Fibroblast of skin of right quadriceps (primary cell): Measurements from ENCODE around the gene TLN1.

Source experiments
- DNase-seq: peaks from one replicate; pipeline ENCODE4 v3.0.0-alpha.2; 2013

TLN1 gene

GRCh38 chr9:35660966-35661415, 71.0 kb downstream of the TLN1 start:
- peak; percentile 52 for DNase-seq

- peak; percentile 46 for DNase-seq
These were observed 72.7 kb downstream of the TLN1 start for GRCh38 chr9:35659340-35659739.

GRCh38 chr9:35658968-35659220, 73.1 kb downstream of the TLN1 start:
- peak; percentile 51 for DNase-seq

- peak; percentile 83 for DNase-seq
These were observed 73.6 kb downstream of the TLN1 start, which contains the start of gene CCDC107 for GRCh38 chr9:35658137-35658967. Gene CCDC107 (plus strand): TSS chr9:35658292. CDS start chr9:35658380, 88 bp downstream.

- DNase-seq = peak; percentile 100
These were observed 74.4 kb downstream of the TLN1 start, which contains the start of gene RMRP for GRCh38 chr9:35657546-35658136. Gene RMRP (minus strand): TSS chr9:35658019.

GRCh38 chr9:35656831-35657545, 75.0 kb downstream of the TLN1 start:
- no peak for DNase-seq

- no peak for DNase-seq
These were observed 75.6 kb downstream of the TLN1 start for GRCh38 chr9:35656348-35656747.

- no peak for DNase-seq
These were observed 78.4 kb downstream of the TLN1 start for GRCh38 chr9:35653611-35654010.

- no peak for DNase-seq
These were observed 79.2 kb downstream of the TLN1 start for GRCh38 chr9:35652829-35653209.

GRCh38 chr9:35651956-35652828, 79.8 kb downstream of the TLN1 start:
- peak; percentile 46 for DNase-seq

GRCh38 chr9:35650341-35651158, 81.4 kb downstream of the TLN1 start, which contains the start of gene SIT1:
Gene SIT1 (minus strand): TSS chr9:35650931. CDS start chr9:35650853, 78 bp downstream.
- DNase-seq = no peak

- DNase-seq = no peak
These were observed 82.3 kb downstream of the TLN1 start for GRCh38 chr9:35649431-35650340.
